ENCODE measurements around the gene ADAM33. TPM values are rescaled to one million over a fixed set of nuclear protein-coding genes. Genes with fewer than 3 reads are reported as not detected.

The ADAM33 gene
- total RNA-seq, 1 experiment from 2014 or later, result not detected

DNA sequence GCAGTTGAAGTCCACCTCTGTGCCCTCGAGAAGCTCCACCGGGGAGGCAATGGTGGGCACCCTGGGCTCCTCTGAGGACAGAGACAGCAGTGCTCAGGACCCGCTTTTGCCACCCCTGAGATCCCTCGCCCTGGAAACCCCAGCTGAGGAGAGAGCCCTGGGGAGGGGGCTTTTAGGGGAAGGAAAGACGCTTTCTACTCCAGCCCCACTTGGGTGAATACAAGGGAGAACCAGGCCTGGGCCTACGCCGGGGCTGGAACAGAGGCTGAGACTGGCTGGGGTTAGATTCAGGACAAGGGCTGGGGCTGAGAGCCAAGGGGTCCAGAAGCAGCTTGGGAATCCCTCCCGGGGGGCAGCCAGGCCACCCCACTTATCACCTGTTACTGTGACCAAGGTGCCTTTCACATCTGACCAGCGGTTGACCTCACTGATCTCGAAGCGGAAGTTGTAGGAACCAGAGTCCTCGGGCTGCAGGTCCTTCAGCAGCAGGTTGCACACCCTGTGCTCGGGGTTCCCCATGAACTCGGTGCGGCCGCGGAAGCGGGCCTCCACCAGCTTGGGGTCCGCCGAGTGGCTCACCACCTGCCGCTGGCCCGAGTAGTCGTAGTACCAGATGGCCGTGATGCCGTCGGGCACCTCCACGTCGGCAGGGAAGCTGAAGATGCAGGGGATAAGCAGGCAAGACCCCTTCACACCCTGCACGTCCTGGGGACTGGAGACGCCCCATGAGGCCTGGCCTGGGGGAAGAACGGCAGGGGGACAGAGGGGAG is 24.3 kb upstream of the ADAM33 start:
- no peaks in the 10 kb centered on the region for H3K9me2 ChIP-seq (ENCODE audit: insufficient read depth)
- H3K4me3 ChIP-seq, result no peak overlapping the region
- intact Hi-C loops (cut with micrococcal nuclease; ENCODE audit: unreplicated experiment), result no loop called here
- TF ChIP-seq, protein P1, sequence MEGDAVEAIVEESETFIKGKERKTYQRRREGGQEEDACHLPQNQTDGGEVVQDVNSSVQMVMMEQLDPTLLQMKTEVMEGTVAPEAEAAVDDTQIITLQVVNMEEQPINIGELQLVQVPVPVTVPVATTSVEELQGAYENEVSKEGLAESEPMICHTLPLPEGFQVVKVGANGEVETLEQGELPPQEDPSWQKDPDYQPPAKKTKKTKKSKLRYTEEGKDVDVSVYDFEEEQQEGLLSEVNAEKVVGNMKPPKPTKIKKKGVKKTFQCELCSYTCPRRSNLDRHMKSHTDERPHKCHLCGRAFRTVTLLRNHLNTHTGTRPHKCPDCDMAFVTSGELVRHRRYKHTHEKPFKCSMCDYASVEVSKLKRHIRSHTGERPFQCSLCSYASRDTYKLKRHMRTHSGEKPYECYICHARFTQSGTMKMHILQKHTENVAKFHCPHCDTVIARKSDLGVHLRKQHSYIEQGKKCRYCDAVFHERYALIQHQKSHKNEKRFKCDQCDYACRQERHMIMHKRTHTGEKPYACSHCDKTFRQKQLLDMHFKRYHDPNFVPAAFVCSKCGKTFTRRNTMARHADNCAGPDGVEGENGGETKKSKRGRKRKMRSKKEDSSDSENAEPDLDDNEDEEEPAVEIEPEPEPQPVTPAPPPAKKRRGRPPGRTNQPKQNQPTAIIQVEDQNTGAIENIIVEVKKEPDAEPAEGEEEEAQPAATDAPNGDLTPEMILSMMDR (conservative IDR thresholded peaks at IDR 0.05), result no peak
- no peak for TF ChIP-seq EZH2 (IDR thresholded peaks at IDR 0.05; ENCODE audit: low read depth)
- H3K4me1 ChIP-seq (replicated peaks; ENCODE audit: insufficient read depth), result no peaks in the 10 kb centered on the region
- no peak overlapping the region for H2AFZ ChIP-seq
- POLR2A ChIA-PET (ENCODE audit: unreplicated experiment), result no interaction called here
- H3K9me3 ChIP-seq (ENCODE audit: insufficient read depth, low read depth), result no peaks in the 10 kb centered on the region
- no peak overlapping the region for H3K4me2 ChIP-seq
- CTCF ChIA-PET, result no interaction called here
- no peak overlapping the region for H3K27ac ChIP-seq
- H4K20me1 ChIP-seq (ENCODE audit: insufficient read depth), result no peaks in the 10 kb centered on the region
- BruUV-seq (replicated peaks), result no TSS peak
- H3K36me3 ChIP-seq (ENCODE audit: low read depth), result no peaks in the 10 kb centered on the region
- H3K79me2 ChIP-seq (ENCODE audit: low read depth), result no peaks in the 10 kb centered on the region
- H3K27me3 ChIP-seq (ENCODE audit: insufficient read depth, low read depth), result no peaks in the 10 kb centered on the region
- H3F3A ChIP-seq (ENCODE audit: insufficient read depth, low read depth), result no peaks in the 10 kb centered on the region
- no peak for DNase-seq

DNA sequence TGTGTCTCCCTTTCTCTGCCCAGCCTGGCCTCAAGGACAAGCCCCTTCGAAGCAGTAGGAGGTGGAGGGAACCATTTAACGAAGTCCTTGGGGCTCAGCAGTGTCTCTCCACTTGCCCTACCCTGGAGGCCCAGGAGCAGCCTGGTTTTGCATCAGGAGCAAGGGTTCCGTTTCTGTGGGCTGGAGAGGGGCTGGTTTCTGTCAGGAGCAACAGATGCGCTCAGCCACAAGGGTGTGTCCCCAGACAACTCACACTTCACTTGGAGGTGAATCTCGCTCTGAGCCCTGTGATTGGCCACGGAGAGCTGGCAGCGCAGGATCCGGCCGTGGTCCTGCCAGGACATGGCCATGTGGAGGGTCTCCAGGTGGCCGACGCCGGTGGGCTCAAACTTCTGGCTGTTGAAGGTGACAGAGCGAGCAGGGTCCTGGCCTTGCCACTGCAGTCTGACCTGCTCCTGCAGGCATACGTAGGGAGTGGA is 23.7 kb upstream of the ADAM33 start:
- ChIA-PET CTCF (no interaction called here), POLR2A (ENCODE audit: unreplicated experiment) (no interaction called here)
- Histone ChIP-seq H3K79me2 (ENCODE audit: low read depth) (no peaks in the 10 kb centered on the region), H3K27me3 (ENCODE audit: insufficient read depth, low read depth) (no peaks in the 10 kb centered on the region), H4K20me1 (ENCODE audit: insufficient read depth) (no peaks in the 10 kb centered on the region), H3K4me3 (no peak overlapping the region), H3K9me2 (ENCODE audit: insufficient read depth) (no peaks in the 10 kb centered on the region), H3K4me1 (replicated peaks; ENCODE audit: insufficient read depth) (no peaks in the 10 kb centered on the region), H3K36me3 (ENCODE audit: low read depth) (no peaks in the 10 kb centered on the region), H3K4me2 (no peak overlapping the region), H3K9me3 (ENCODE audit: insufficient read depth, low read depth) (no peaks in the 10 kb centered on the region), H2AFZ (no peak overlapping the region), H3K27ac (no peak overlapping the region), H3F3A (ENCODE audit: insufficient read depth, low read depth) (no peaks in the 10 kb centered on the region)
- DNase-seq, result no peak
- TF ChIP-seq EZH2 (IDR thresholded peaks at IDR 0.05; ENCODE audit: low read depth), result no peak
- TF ChIP-seq, protein P1 (conservative IDR thresholded peaks at IDR 0.05), result no peak
- intact Hi-C loops (cut with micrococcal nuclease; ENCODE audit: unreplicated experiment), result no loop called here
- no TSS peak for BruUV-seq (replicated peaks)

DNA sequence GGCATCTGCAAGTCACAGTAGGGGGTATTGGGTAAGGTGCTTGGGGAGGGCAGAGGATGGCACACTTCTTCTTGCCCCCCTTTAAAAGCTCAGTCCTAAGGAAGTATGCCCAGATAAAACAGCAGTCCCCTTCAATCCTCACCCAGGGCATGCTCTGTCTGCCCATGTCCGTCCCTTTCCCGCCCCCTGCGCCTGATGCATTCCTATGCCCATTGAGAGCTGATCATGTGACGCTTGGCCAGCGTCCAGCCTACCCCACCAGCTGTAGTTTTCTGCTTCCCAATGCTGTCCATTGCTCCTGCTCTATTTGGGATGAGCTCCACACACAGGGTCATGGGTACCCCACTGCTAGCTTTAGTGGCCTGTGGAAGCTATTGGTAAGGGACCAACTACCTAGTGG is 22.3 kb upstream of the ADAM33 start:
- Histone ChIP-seq H3K4me2 (no peak overlapping the region), H3F3A (ENCODE audit: insufficient read depth, low read depth) (no peaks in the 10 kb centered on the region), H3K9me2 (ENCODE audit: insufficient read depth) (no peaks in the 10 kb centered on the region), H3K79me2 (ENCODE audit: low read depth) (no peaks in the 10 kb centered on the region), H3K27ac (no peak overlapping the region), H2AFZ (no peak overlapping the region), H3K27me3 (ENCODE audit: insufficient read depth, low read depth) (0 out of 2 replicates have a peak, but pooled peaks cover 7% of the 10 kb centered on the region), H3K4me3 (no peak overlapping the region), H4K20me1 (ENCODE audit: insufficient read depth) (no peaks in the 10 kb centered on the region), H3K9me3 (ENCODE audit: insufficient read depth, low read depth) (no peaks in the 10 kb centered on the region), H3K36me3 (ENCODE audit: low read depth) (no peaks in the 10 kb centered on the region), H3K4me1 (replicated peaks; ENCODE audit: insufficient read depth) (no peaks in the 10 kb centered on the region)
- TF ChIP-seq, protein P1 (conservative IDR thresholded peaks at IDR 0.05), result no peak
- no peak for TF ChIP-seq EZH2 (IDR thresholded peaks at IDR 0.05; ENCODE audit: low read depth)
- ChIA-PET POLR2A (ENCODE audit: unreplicated experiment) (interaction anchor here (0.5 to 0.6 kb wide), 2 partner anchors 84 to 96 kb away, joined by 3 read pairs; no protein-coding TSS in a partner anchor), CTCF (interaction anchor here (0.7 kb wide), 1 partner anchor 28 kb away, joined by 3 read pairs; no protein-coding TSS in a partner anchor)
- intact Hi-C loops (cut with micrococcal nuclease; ENCODE audit: unreplicated experiment), result no loop called here
- no TSS peak for BruUV-seq (replicated peaks)
- no peak for DNase-seq
